Nucleus accumbens (tissue), 56 donors: ENCODE data around the gene ITGA7.

Source experiments
- DNase-seq, 56 donors: peaks; one replicate each; lab custom pipeline; 2025; lab: John Stamatoyannopoulos, UW

ITGA7 gene

DNA sequence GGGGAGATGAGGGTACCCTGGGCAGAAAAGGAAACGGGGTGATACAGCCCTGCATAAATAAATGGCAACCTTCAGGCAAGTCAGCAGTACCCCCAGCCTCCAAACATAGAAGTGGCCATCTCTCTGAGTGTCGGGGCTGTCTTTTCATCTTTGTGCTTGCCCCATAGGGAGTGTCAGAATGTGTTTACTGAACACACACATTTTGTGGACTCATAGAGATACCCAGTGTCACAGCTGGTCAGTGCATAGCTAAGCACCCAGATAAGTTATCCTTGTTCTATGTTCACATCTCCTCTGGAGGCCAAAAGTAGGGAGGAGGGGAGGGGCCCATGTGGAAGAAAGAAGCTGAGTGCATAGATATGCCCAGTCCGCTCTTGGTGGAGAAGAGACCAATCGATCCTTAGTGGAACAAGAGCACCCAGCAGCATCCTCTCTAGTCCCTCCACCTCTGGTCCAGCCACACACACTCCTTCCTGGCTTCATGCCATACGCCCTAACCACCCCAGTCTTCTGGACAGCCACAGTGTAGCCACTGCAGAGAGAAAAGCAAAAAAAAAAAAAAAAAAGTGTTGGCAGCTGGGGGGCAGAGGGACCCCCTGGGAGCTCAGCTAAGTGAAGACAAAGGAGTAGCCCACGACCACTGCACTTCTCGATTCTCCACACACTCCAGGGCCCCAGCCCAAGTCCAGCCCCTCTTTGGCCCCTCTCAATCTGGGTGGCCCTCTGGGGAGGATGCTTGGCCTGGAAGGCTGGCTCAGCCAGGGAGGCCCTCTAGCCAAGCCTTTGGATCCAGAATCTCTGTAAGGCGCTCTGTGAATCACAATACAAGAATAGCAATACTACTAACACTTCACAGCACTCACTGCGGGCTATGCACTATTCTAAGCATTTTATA lies 2.6 kb downstream of the ITGA7 start:
- peak in 4 of 56 donors; percentile 7 to 41 (median 29) for DNase-seq

DNA sequence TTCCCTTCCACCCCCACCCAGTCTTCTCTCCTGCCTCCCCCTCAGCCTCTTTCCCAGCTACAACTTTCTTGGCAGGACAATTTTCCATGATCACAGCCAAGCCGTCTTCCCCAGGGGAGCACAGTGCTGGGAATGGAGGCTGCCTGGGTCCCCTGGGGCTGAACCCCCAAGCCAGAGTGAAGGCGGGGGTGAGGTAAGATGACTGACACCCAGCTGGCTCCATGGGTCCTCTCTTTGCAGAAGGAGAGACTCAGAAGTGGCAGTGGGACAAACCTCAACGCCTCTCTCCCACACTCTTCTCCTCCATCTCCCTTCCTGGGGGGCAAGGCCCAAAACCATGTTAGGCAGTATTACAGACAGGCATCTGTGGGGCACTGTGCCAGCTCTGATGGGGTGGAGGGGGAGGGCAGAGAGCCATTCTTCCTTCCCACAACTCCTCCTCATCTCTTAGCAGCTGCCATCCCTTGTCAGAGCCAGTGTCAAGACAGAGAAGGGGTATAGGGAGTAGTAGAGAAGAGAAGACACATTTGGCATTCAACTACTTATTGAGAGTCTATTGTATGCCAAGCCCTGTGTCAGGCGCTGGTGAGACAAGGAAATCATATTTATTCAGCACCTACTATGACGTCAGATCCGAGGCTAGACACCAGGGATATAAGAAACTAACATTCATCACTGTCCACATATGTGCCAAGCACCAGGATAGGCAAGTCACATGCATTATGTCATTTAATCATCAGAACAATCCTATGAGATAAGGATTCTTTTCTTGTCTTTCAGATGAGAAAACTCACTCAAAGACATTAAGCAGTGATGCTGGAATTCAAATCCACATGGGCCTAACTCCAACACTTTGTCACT lies 3.6 kb downstream of the ITGA7 start:
- peak in 6 of 56 donors; percentile 8 to 39 (median 26) for DNase-seq

DNA sequence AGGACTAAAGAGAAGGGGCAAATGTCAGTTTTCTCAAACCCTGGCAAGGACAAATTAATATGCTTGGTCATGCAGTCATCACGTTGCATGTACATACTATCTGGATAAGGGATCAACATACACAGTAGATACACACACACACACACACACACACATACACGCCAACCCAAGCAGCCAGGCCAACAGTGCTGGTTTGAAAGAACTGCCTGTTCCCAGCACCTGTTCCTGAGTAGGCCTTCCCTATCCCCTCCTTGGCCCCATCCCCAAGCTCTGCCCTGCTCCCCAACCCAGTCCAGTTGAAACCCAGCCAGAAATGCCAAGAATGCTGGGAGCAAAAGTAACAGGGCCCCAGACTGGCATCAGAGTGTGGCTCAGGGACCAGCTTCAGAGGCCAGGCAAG lies 4.4 kb downstream of the ITGA7 start:
- peak in 19 of 56 donors; percentile 7 to 49 (median 27) for DNase-seq

DNA sequence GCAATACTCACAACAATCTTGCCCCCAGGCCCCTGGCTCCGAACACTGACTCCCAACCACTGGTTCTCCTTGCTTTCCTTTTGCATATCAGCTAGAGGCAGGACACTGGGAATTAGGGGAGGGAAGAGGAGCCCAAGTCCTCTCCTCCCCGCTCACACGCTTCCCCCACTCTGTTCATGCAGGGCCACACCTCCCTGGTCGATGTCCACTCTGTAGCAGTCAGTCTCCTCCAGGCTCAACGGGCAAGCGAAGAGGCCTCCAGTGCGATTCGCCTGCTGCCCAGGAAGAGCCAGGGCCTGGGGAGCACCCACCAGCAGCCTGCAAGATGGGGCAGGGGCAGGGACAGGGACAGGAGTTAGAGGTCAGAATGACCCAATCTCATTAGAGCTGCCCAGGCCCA lies 4.8 kb downstream of the ITGA7 start:
- DNase-seq, result no peak

DNA sequence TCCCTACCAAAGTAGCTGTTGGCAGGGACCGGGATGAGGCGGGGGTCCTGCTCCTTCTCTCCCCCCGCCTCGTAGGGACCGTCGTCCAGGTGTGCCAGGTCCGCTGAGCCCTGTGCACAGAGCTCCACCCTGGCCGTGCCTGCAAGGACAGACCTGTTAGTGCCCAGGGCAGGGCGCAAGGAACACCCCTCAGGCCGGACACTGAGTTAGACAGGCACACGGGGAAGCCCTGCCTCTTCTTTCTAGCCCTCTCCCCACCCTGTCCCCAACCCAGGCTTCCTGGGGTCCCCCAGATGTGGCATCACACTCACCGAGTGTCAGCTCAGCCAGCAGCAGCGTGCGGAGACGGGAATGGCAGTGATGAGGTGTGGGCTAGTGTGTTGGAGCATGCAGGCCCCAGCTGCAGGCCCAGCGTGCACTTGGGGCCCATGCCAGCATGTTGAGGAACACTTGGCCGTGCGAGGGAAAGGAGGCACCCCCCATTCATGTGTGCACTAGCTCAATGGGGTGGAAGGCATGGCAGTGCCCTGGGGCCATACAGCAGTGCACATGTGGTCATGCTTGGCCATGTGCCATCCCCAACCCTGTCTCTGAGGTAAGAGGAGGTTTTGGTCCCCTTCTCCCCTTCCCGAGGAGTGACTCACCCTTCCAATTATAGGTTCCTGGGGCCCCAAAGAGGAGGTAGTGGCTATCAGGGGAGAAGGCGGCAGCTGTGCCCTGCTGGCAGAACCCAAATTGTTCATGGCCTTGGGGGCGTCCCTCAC lies 7.3 kb downstream of the ITGA7 start:
- DNase-seq, result no peak

DNA sequence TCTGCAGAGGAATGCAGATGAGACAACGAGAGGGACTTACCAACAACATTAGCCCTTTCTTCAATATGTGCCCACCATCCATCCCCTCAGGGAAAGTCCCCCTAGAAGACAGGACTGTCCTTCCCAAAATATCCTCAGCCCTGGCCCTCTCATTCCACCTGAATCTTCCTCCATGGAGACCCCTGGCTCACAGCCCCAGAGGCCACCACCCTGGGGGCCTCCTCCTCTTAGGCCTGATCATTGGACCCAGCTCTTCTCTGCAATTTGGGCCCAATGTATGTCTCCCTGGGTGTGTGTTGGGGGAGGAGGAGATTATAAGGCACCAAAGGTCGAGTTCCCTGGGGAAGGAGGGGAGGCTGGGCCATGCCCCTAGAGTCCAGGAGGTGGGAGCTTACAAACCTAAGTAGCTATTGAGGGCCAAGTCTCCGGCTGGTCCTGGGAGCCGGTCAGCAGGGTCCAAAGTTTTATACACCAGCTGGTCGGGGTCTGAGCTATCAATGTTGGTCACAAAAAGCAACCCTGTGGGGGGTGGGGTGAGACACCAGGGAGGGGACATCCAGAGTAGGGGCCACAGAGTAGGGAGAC lies 8.1 kb downstream of the ITGA7 start:
- no peak for DNase-seq

DNA sequence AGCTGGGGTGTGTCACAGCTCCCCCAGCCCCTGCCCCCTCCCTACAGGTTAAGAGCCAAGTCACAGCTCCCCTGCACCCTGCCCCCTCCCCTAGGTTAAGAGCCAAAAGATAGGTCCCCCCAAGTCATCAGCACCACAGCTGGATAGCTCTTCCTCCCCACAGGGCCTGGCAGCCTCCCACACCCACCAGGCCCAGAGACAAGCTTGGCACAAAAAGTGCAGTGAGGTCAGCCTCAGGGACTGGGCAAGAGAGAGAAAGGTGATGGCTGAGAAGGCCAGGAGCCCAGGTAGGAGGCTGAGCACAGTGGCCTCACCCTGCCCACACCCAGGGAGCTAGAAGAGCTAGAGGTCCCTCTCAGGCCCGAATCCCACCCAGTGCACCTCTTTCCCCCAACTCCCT lies 8.7 kb downstream of the ITGA7 start:
- no peak for DNase-seq

DNA sequence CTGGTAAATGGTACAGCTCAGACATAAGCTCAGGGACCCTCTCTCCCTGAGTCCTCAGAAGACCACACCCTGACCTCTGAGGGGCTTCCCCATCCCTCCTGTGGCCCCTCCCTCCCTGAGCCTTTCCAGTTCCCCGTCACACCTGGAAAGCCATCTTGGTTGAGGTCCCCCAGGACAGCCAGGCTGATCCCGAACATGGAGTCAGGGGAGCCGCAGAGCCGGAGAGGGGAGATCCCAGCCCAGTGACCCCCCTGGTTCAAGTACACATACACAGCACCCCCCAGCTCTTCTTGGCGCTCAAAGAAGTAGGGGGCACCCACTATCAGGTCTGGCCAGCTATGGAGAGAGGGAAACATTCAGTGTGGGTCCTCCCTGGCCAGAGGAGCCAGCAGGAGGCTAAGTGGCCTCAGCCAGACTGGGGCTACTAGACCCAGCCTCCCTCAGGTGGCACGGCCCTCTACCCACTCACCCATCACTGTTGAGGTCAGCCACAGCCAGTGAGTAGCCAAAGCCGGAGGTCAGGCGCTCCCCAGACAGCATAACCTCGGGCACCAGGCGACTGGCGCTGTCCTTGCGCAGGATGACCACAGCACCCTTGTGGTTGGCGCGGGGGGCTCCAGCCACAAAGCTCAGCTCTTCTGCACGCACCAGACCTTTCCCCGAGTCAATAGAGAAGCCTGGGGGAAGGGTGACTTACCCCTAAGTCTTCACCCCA lies 9.3 kb downstream of the ITGA7 start:
- no peak for DNase-seq

DNA sequence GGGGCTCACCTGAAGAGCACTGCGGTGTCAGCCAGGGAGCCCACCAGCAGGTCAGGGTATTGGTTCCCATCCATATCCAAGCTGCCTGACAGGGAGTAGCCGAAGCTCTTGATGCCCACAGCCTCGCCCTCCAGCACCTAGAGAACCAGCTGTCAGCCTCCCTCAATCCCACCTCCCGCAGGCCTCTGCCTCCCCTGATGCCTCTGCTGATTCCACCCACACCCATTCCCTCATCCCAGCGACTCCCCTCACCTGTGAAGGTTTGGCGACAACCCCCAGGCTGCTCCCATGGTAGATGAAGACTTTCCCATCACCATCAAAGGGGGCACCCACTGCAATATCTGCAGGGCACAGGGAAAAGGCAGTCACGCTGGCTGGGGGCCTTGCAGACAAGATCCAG lies 10.0 kb downstream of the ITGA7 start:
- DNase-seq, result no peak

DNA sequence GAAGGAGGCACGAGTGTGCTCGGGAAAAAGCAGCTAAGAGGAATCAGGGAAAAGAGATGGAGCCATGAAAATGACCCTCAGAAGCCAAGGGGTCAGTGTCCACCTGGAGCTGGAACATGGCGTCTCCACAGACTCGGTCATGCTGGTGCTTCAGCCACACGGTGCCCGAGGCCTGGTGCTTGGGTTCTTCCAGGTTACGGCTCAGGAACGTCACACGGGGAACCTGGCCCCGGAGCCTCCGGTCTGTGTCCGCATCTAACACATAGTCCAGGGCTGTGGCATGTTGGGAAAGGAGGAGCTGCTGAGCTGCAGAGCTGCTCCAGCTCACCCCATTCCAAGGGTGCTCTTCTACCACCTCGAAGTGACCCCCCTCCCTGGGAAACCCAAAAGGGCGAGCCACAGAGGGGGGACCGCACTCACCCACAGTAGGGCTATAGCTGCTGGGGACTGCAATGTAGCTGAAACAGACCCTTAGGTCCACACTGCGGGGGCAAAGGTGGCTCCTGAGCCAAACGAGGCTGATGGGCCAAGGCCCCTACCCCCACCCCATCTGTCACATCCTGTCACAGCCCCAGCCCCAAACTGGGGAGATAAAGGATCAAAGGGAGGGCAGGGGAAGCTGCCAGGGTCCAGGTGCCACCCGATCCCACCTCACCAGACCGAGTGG lies 10.8 kb downstream of the ITGA7 start:
- DNase-seq, result no peak

DNA sequence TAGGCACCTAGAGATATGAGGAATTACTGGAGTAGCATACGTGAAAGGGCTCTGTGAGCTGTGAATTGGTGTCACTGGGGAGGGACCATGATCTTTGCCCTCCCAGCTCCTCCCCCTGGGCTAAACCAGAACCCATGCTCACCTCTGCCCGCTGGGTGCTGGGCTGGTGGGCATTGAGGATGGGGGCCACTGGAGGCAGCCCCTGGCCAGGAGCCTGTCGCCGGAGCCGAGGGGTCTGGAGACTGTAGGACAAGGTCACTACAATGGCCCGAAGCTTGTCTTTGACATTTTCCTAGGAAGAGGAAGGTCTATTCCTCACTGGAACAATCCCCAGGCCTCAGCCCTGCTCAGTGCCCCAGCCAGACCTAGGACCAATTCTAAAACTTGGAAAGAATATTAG lies 11.6 kb downstream of the ITGA7 start:
- DNase-seq, result no peak

DNA sequence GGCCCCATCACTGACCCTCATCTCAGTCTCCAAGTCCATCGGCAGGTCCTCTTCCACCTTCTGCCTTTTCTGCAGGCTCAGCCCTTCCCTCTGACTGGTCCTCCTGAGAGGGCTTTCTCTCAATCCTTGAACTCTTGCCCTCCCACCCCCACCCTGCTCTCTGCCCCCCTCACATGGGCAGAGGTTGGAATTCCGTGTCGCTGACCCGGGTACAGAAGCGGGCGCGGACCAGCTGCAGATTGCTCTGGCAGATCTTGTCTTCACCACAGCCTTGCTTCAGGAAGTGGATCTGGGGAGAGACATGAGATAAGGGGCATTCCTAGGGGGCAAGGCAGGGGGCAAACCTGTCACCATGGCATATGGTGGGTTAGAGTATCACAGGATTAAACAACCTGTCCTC lies 12.4 kb downstream of the ITGA7 start:
- no peak for DNase-seq

DNA sequence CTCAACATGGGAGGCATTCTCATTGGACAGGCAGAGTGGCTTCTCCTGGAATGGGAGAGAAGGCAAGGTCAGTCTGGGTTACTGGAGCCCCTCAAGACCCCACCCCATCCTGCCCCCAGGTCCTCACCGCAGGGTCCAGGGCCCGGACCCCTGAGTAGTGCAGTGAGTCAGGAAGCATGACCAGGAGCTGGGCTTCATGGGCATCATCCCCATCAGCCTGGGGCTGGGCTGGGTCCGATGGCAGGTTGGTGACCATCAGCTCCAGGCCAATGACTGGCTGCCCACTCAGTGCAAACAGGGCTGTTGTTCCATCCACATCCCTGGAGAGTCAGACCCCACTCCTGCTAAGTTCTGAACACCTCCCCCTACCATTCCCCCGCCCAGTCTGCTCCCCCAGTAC lies 13.1 kb downstream of the ITGA7 start:
- DNase-seq, result no peak

DNA sequence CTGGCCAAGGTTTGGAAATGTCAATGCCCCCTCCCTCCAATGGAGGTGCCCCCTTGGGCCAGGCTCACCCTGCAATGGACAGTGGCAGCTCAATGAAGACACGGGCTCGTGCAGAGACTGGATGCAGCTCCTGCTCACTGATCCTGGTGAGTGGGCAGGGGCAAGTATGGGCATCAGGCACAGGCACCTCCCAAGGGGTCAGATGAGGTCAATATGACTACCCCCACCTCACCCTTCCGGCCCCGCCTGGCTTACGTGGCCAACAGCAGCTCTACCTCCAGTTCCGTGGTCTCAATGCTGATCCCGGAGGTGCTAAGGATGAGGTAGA lies 13.6 kb downstream of the ITGA7 start:
- DNase-seq, result no peak

DNA sequence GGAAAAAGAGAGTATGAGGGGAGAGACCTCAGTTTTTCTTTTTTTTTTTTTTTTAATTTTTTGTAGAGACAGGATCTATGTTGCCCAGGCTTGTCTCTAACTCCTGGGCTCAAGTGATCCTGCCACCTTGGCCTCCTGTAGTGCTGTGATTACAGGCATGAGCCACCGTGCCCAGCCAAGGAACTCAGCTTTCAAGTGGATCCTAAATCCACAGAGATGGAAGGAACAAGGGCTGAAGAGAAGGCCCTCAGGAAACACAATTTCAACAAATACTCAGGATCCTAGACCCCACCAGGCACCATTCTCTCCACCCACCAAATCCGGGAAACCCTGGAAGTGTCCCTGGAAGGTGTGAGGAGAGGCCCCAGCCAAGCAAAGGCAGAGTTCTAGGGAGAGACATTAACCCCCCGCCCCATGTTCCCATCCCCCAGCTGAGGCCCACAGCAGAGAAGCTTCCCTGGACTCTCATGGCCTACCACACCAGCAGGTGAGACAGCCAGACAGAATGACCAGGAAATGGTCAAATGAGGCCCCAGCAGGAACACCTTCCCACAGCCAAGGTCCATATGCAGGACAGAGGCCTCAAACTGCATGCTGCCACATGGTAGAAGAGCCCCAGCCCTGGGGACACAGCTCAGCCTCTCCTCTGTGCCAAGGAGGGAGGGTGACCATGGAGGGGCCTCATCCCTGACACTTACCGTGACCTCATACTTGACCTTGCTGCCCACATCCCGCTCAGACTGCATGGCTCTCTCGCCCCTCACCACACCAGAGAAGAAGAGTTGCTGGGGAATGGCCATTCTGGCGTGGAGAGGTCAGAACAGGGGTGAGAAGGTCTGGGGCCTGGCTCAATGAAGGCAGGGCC lies 14.1 kb downstream of the ITGA7 start:
- DNase-seq, result no peak

DNA sequence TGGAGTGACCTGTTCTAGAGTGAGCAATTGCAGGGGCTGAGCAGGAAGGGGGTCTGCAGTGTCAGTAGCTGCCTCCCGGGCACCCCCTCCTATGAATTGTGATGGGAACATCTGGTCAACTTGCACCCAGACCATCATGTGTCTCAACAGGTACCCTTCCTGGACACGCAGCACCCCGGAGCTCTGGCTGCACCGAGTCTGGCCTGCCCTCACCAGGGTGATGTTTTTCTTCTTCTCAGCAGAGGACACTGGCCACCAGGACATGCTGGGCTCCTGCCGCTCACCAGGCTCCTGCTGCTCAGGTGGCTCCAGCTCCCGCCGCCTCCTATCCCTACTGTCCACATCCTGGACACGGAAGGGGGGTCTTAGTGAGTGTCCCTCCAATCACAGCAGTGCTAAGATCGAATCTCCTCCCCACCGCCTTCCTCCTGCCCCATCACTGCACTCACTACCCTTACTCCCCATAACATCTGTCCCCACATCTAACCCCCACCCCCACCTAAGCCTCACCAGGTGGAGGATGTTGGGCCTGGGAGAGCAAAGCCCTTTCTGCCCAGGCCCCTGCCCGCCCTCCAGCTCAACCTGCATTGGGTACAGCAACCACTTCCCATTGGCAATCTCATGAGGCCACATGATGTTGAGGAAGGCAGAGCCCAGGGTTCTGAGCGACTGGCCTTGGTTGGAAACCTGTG lies 14.9 kb downstream of the ITGA7 start:
- no peak for DNase-seq

DNA sequence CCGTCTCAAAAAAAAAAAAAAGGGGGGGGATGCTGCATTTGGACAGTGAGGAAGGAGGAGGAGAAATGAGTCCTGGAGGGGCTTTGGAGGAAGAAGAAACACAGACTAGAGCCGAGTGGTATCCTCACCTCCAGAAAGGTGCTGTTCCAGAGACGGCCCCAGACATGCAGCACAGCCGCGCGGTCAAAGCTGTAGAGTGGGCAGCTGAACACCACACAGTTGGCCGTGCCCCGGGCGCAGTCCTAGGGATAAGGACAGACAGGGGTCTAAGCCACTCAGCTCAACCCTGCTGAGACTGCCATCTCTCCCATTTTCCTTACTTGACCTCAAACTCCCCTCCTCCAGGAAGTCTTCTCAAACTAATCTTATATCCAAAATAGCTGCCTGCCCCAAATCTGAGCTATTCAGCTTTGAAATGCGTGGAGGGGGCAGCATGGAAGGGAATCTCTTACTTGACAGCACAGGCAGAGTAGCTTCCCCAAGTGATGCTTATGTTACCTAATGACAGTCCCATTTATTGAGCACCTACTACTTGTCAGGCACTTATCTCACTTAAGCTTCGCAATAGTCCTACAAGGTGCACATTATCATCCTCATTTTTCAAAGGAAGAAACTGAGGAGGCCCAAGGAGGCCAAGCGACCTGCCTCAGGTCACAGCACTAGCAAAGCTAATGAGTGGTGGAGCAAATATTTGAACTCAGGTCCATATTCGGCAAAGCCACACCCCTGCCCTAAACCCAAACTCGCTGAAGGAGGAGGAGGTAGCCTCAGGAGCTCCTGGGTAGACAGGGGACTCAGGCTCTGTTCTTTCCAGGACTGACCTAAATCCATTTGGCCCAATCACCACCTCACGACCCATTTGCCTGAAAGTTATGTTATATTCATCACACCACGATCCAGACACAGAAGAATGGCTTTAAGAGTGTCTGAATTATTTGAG lies 18.7 kb downstream of the ITGA7 start:
- DNase-seq, result no peak
